Epithelial cell of prostate (primary cell): ENCODE measurements around the gene SLC22A25.
"Not testable (repeated sequence)": the region's sequence is repeated elsewhere in the genome, so short reads cannot be mapped to it uniquely, and the experiment has no call there.

Experiments used
- DNase-seq: peaks from one replicate; pipeline ENCODE4 v3.0.0-alpha.2; 2011; ENCODE audit warnings: low read depth, low spot score
- H3K27ac ChIP-seq: fragments of 450-650 bp; 2 replicates; pipeline ENCODE4 v1.5.1; 2017; ENCODE audit warnings: mild to moderate bottlenecking

SLC22A25 gene

GRCh38 chr11:63243533-63243932, at the start of gene SLC22A25:
TSS of gene SLC22A25 (minus strand) at chr11:63243599. CDS start at chr11:63229652, 13,947 bp downstream.
- no peak for DNase-seq

GRCh38 chr11:63290285-63290684, 46.9 kb upstream of the SLC22A25 start:
- DNase-seq, result no peak
- no peak overlapping the region for H3K27ac ChIP-seq

More at GRCh38 chr11:63243533-63243932, at the start of gene SLC22A25:
- no peak within 1 kb of the TSS for H3K27ac ChIP-seq

- no peak overlapping the region for H3K27ac ChIP-seq
- DNase-seq, result no peak
Observed at GRCh38 chr11:63289658-63290057, 46.3 kb upstream of the SLC22A25 start.

- no peak for DNase-seq
Observed at GRCh38 chr11:63282579-63282978, 39.2 kb upstream of the SLC22A25 start.

GRCh38 chr11:63280920-63281319, 37.5 kb upstream of the SLC22A25 start:
- DNase-seq, result no peak
- no peak overlapping the region for H3K27ac ChIP-seq

More at GRCh38 chr11:63282579-63282978, 39.2 kb upstream of the SLC22A25 start:
- H3K27ac ChIP-seq, result no peak overlapping the region

GRCh38 chr11:63277345-63277943, 34.0 kb upstream of the SLC22A25 start:
- DNase-seq, result no peak
- H3K27ac ChIP-seq, result no peak overlapping the region

GRCh38 chr11:63274776-63275175, 31.4 kb upstream of the SLC22A25 start:
- no peak overlapping the region for H3K27ac ChIP-seq
- no peak for DNase-seq

GRCh38 chr11:63273685-63274084, 30.3 kb upstream of the SLC22A25 start:
- no peak overlapping the region for H3K27ac ChIP-seq
- DNase-seq, result no peak

- DNase-seq, result no peak
- H3K27ac ChIP-seq, result no peak overlapping the region
Observed at GRCh38 chr11:63262547-63262946, 19.1 kb upstream of the SLC22A25 start.

GRCh38 chr11:63251312-63251711, 7.9 kb upstream of the SLC22A25 start:
- DNase-seq, result no peak
- no peak overlapping the region for H3K27ac ChIP-seq

GRCh38 chr11:63250162-63251050, 7.0 kb upstream of the SLC22A25 start:
- no peak for DNase-seq
- no peak overlapping the region for H3K27ac ChIP-seq

GRCh38 chr11:63248966-63249365, 5.6 kb upstream of the SLC22A25 start:
- no peak for DNase-seq
- no peak overlapping the region for H3K27ac ChIP-seq

- H3K27ac ChIP-seq, DNase-seq: not testable (repeated sequence)
Observed at GRCh38 chr11:63247237-63248002, 4.0 kb upstream of the SLC22A25 start.

- DNase-seq, result no peak
- no peak overlapping the region for H3K27ac ChIP-seq
Observed at GRCh38 chr11:63246045-63246444, 2.6 kb upstream of the SLC22A25 start.

GRCh38 chr11:63244862-63245261, 1.5 kb upstream of the SLC22A25 start:
- DNase-seq, result no peak
- H3K27ac ChIP-seq, result no peak overlapping the region

GRCh38 chr11:63242089-63242781, 1.2 kb downstream of the SLC22A25 start:
- no peak overlapping the region for H3K27ac ChIP-seq
- no peak for DNase-seq

GRCh38 chr11:63240791-63241379, 2.5 kb downstream of the SLC22A25 start:
- DNase-seq, result peak; percentile 44
- H3K27ac ChIP-seq, result no peak overlapping the region

GRCh38 chr11:63240098-63240497, 3.3 kb downstream of the SLC22A25 start:
- DNase-seq, result no peak
- no peak overlapping the region for H3K27ac ChIP-seq

- no peak for DNase-seq
Observed at GRCh38 chr11:63239254-63239653, 4.1 kb downstream of the SLC22A25 start.

GRCh38 chr11:63237413-63237812, 6.0 kb downstream of the SLC22A25 start:
- no peak for DNase-seq

More at GRCh38 chr11:63239254-63239653, 4.1 kb downstream of the SLC22A25 start:
- H3K27ac ChIP-seq, result no peak overlapping the region

More at GRCh38 chr11:63237413-63237812, 6.0 kb downstream of the SLC22A25 start:
- H3K27ac ChIP-seq, result no peak overlapping the region
